Fibroblast of lung (primary cell): ENCODE data around the gene NIPAL1. TPM values are rescaled to one million over a fixed set of nuclear protein-coding genes. Genes with fewer than 3 reads are reported as not detected.
A peak's percentile ranks its signal among the peaks of the same experiment; 100 is the strongest.

Experiments used
- DNase-seq, 2 donors: peaks; one replicate each; pipeline versions ENCODE4 v3.0.0 to v3.0.0-alpha.2; 2010; ENCODE audit warnings: low read depth in 2 of 2
- H2AFZ ChIP-seq: 2 replicates; pipeline ENCODE4 v1.5.1; 2012; ENCODE audit warnings: low read length, control low read depth, inconsistent platforms
- H3K27ac ChIP-seq: 2 replicates; pipeline ENCODE4 v1.5.1; 2011; ENCODE audit warnings: low read length, control low read depth; ENCODE audit not compliant: insufficient read depth
- H3K27me3 ChIP-seq: 2 replicates; pipeline ENCODE4 v1.5.1; 2011; ENCODE audit warnings: mild to moderate bottlenecking, low read length; ENCODE audit not compliant: control insufficient read depth, insufficient read depth
- H3K36me3 ChIP-seq: 2 replicates; pipeline ENCODE4 v1.5.1; 2011; ENCODE audit warnings: low read length; ENCODE audit not compliant: control insufficient read depth, insufficient read depth
- H3K4me1 ChIP-seq: 2 replicates; pipeline ENCODE4 v1.5.1; 2011; ENCODE audit warnings: low read length; ENCODE audit not compliant: control insufficient read depth, insufficient read depth; ENCODE audit errors: extremely low read depth
- H3K4me2 ChIP-seq: 2 replicates; pipeline ENCODE4 v1.5.1; 2011; ENCODE audit warnings: low read length, control low read depth; ENCODE audit not compliant: insufficient read depth; ENCODE audit errors: extremely low read depth
- H3K4me3 ChIP-seq, 4 experiments: fragments of 200-600 bp in 1 of 4; sonication (generic) in 1 of 4; replicated peaks in 1 of 4; 2 replicates each; pipeline ENCODE4 v1.5.1; 2011 to 2016; ENCODE audit warnings: low read length in 4 of 4, low read depth in 3 of 4, mild to moderate bottlenecking in 3 of 4, control low read depth in 2 of 4, inconsistent platforms in 1 of 4, mixed read lengths in 1 of 4; ENCODE audit not compliant: insufficient read depth in 1 of 4; ENCODE audit errors: control extremely low read depth in 1 of 4
- H3K79me2 ChIP-seq: 2 replicates; pipeline ENCODE4 v1.5.1; 2012; ENCODE audit warnings: mild to moderate bottlenecking, low read length, inconsistent platforms; ENCODE audit not compliant: control insufficient read depth, insufficient read depth
- H3K9ac ChIP-seq: 2 replicates; pipeline ENCODE4 v1.5.1; 2011; ENCODE audit warnings: mild to moderate bottlenecking, low read length, control low read depth; ENCODE audit not compliant: insufficient read depth
- H3K9me3 ChIP-seq: 2 replicates; pipeline ENCODE4 v1.5.1; 2012; ENCODE audit warnings: low read depth, low read length; ENCODE audit not compliant: control insufficient read depth, insufficient read depth
- H4K20me1 ChIP-seq: 2 replicates; pipeline ENCODE4 v1.5.1; 2011; ENCODE audit warnings: low read length; ENCODE audit not compliant: control insufficient read depth, insufficient read depth; ENCODE audit errors: extremely low read depth
- EZH2 ChIP-seq: IDR thresholded peaks from 2 replicates; pipeline ENCODE4 v1.5.1; 2012; ENCODE audit warnings: low read length, control low read depth, mild to moderate bottlenecking; ENCODE audit errors: missing control alignments
- polyA plus RNA-seq, 2 donors: library from polyadenylated mRNA; depleted of rRNA in 1 of 2; stranded (reverse) in 1 of 2; unstranded in 1 of 2; fragments of >200 nt; gene quantifications; 2 replicates each; pipeline ENCODE4 v1.2.1, GENCODE V29; 2011 to 2012; ENCODE audit warnings: missing spikeins in 1 of 2
- total RNA-seq: library from RNA; depleted of rRNA; stranded (reverse); fragments of >200 nt; gene quantifications from 2 replicates; pipeline ENCODE4 v1.2.1, GENCODE V29; 2014
- TF ChIP-seq, protein P1 (sequence below), 2 donors: IDR thresholded peaks in 1 of 2; conservative IDR thresholded peaks in 1 of 2; 1 replicate in 1 of 2; 2 replicates in 1 of 2; pipeline ENCODE4 v1.5.1; 2011 to 2012; ENCODE audit warnings: low read length in 2 of 2, control low read depth in 1 of 2, inconsistent platforms in 1 of 2, low read depth in 1 of 2, mild to moderate bottlenecking in 1 of 2

Gene NIPAL1
- total and polyA plus RNA-seq, 2 donors (not counting 1 experiment from before 2014, with no cell fraction given) = under 0.01 to 0.45 TPM

- H3K36me3 ChIP-seq = no peaks in the 10 kb centered on the region
- no peak overlapping the region for H3K4me2 ChIP-seq
- no peaks in the 10 kb centered on the region for H4K20me1 ChIP-seq
- H3K27ac ChIP-seq = no peak overlapping the region
- H3K9ac ChIP-seq = no peak overlapping the region
- no peaks in the 10 kb centered on the region for H3K27me3 ChIP-seq
- no peak overlapping the region for H3K4me3 ChIP-seq
- DNase-seq = no peak
- no peaks in the 10 kb centered on the region for H3K9me3 ChIP-seq
- no peaks in the 10 kb centered on the region for H3K4me1 ChIP-seq
- no peaks in the 10 kb centered on the region for H3K79me2 ChIP-seq
- no peak overlapping the region for H2AFZ ChIP-seq
- no peak for TF ChIP-seq EZH2
- TF ChIP-seq, protein P1, sequence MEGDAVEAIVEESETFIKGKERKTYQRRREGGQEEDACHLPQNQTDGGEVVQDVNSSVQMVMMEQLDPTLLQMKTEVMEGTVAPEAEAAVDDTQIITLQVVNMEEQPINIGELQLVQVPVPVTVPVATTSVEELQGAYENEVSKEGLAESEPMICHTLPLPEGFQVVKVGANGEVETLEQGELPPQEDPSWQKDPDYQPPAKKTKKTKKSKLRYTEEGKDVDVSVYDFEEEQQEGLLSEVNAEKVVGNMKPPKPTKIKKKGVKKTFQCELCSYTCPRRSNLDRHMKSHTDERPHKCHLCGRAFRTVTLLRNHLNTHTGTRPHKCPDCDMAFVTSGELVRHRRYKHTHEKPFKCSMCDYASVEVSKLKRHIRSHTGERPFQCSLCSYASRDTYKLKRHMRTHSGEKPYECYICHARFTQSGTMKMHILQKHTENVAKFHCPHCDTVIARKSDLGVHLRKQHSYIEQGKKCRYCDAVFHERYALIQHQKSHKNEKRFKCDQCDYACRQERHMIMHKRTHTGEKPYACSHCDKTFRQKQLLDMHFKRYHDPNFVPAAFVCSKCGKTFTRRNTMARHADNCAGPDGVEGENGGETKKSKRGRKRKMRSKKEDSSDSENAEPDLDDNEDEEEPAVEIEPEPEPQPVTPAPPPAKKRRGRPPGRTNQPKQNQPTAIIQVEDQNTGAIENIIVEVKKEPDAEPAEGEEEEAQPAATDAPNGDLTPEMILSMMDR (conservative IDR thresholded peaks at IDR 0.05 in 1 of 2, IDR thresholded peaks at IDR 0.05 in 1 of 2; ENCODE audit: low read depth in 1 of 2, low read length in 2 of 2) = no peak
These were observed 16.8 kb downstream of the NIPAL1 start for GRCh38 chr4:48033412-48033811.

GRCh38 chr4:48033825-48034413 is 17.3 kb downstream of the NIPAL1 start:
- DNase-seq = peak in 1 of 2 donors; percentile 7
- H3K9ac ChIP-seq = no peak overlapping the region
- H3K4me2 ChIP-seq = no peak overlapping the region
- H3K27me3 ChIP-seq = no peaks in the 10 kb centered on the region
- TF ChIP-seq EZH2 = no peak
- TF ChIP-seq, protein P1 (conservative IDR thresholded peaks at IDR 0.05 in 1 of 2, IDR thresholded peaks at IDR 0.05 in 1 of 2; ENCODE audit: low read depth in 1 of 2, low read length in 2 of 2) = peak; percentile 42 to 45
- no peaks in the 10 kb centered on the region for H3K36me3 ChIP-seq
- no peak overlapping the region for H2AFZ ChIP-seq
- no peaks in the 10 kb centered on the region for H3K79me2 ChIP-seq
- no peaks in the 10 kb centered on the region for H3K9me3 ChIP-seq
- H4K20me1 ChIP-seq = no peaks in the 10 kb centered on the region
- no peak overlapping the region for H3K4me3 ChIP-seq
- H3K4me1 ChIP-seq = no peaks in the 10 kb centered on the region
- H3K27ac ChIP-seq = no peak overlapping the region

DNA sequence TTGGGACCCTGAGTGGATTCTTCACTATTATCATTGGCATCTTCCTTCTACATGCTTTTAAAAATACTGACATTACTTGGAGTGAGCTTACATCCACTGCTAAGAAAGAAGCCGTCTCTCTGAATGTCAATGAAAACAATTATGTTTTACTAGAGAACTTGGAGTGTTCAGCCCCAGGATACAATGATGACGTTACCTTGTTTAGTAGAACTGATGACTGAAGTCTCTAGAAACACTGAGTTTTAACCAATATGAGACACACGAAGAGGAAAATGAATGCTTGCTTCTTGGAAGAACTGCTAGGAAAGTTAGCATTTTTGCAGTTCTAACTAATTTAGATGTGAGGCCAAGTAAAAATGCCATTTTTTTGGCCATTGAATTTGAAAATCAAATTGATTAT is 19.4 kb downstream of the NIPAL1 start:
- Histone ChIP-seq H3K4me1 (no peaks in the 10 kb centered on the region), H3K79me2 (no peaks in the 10 kb centered on the region), H3K27ac (no peak overlapping the region), H3K9me3 (no peaks in the 10 kb centered on the region), H3K36me3 (no peaks in the 10 kb centered on the region), H3K27me3 (no peaks in the 10 kb centered on the region), H3K4me2 (no peak overlapping the region), H2AFZ (no peak overlapping the region), H3K4me3 (no peak overlapping the region), H4K20me1 (no peaks in the 10 kb centered on the region), H3K9ac (no peak overlapping the region)
- DNase-seq = no peak
- TF ChIP-seq EZH2 = no peak
- TF ChIP-seq, protein P1 (conservative IDR thresholded peaks at IDR 0.05 in 1 of 2, IDR thresholded peaks at IDR 0.05 in 1 of 2; ENCODE audit: low read depth in 1 of 2, low read length in 2 of 2) = no peak
